IPS DF 4.7 (cell line): Measurements from ENCODE around the gene IST1.

Source experiments
- DNase-seq: peaks from one replicate; pipeline ENCODE4 v3.0.0-alpha.2; 2013; ENCODE audit warnings: low spot score; ENCODE audit errors: extremely low read depth

Gene IST1

GRCh38 chr16:71916397-71916920 is 21.1 kb downstream of the IST1 start:
- no peak for DNase-seq

- DNase-seq, result no peak
Observed at GRCh38 chr16:71917900-71918299, 22.6 kb downstream of the IST1 start.

GRCh38 chr16:71919035-71919434 is 23.7 kb downstream of the IST1 start:
- DNase-seq, result no peak

GRCh38 chr16:71920658-71921057 is 25.3 kb downstream of the IST1 start:
- no peak for DNase-seq

GRCh38 chr16:71923941-71924690 is 28.8 kb downstream of the IST1 start:
- DNase-seq, result no peak

- DNase-seq, result no peak
Observed at GRCh38 chr16:71924710-71925109, 29.4 kb downstream of the IST1 start.

GRCh38 chr16:71927383-71927782 is 32.1 kb downstream of the IST1 start:
- no peak for DNase-seq

GRCh38 chr16:71927787-71928186 is 32.5 kb downstream of the IST1 start:
- no peak for DNase-seq

- DNase-seq, result no peak
Observed at GRCh38 chr16:71929048-71929447, 33.7 kb downstream of the IST1 start.

GRCh38 chr16:71930013-71930563 is 34.8 kb downstream of the IST1 start:
- DNase-seq, result no peak

- DNase-seq, result no peak
Observed at GRCh38 chr16:71931001-71931400, 35.7 kb downstream of the IST1 start.

- no peak for DNase-seq
Observed at GRCh38 chr16:71931599-71931998, 36.3 kb downstream of the IST1 start.

GRCh38 chr16:71933017-71933416 is 37.7 kb downstream of the IST1 start:
- no peak for DNase-seq

GRCh38 chr16:71933913-71934695 is 38.8 kb downstream of the IST1 start:
- DNase-seq, result no peak

- no peak for DNase-seq
Observed at GRCh38 chr16:71937868-71938510, 42.7 kb downstream of the IST1 start.

GRCh38 chr16:71943887-71944286 is 48.6 kb downstream of the IST1 start:
- no peak for DNase-seq

- no peak for DNase-seq
Observed at GRCh38 chr16:71945616-71946015, 50.3 kb downstream of the IST1 start.

- DNase-seq, result no peak
Observed at GRCh38 chr16:71952825-71953224, 57.5 kb downstream of the IST1 start.

GRCh38 chr16:71954180-71954579 is 58.8 kb downstream of the IST1 start:
- DNase-seq, result no peak

GRCh38 chr16:71954699-71955195 is 59.4 kb downstream of the IST1 start:
- DNase-seq, result no peak

- DNase-seq, result no peak
Observed at GRCh38 chr16:71956486-71956885, 61.2 kb downstream of the IST1 start.
